HG03342 (cell line): ENCODE results near the gene EXD1.
A peak's percentile ranks its signal among the peaks of the same experiment; 100 is the strongest.

Experiments
- ATAC-seq: cut with Tn5 transposase; IDR thresholded peaks from one replicate; pipeline ENCODE4 v1.9.1; 2021; ENCODE audit warnings: mild to moderate bottlenecking, moderate library complexity; ENCODE audit not compliant: unreplicated experiment

EXD1 gene

GRCh38 chr15:41231422-41232226, 1.1 kb upstream of the EXD1 start:
- ATAC-seq = peak; percentile 34

- no peak for ATAC-seq
These were observed 260 bp downstream of the EXD1 start for GRCh38 chr15:41230345-41230649.

GRCh38 chr15:41219381-41219780, 11.2 kb downstream of the EXD1 start:
- no peak for ATAC-seq

- ATAC-seq = no peak
These were observed 11.7 kb downstream of the EXD1 start for GRCh38 chr15:41218851-41219250.

GRCh38 chr15:41215708-41216107, 14.8 kb downstream of the EXD1 start:
- ATAC-seq = no peak

- no peak for ATAC-seq
These were observed 22.7 kb downstream of the EXD1 start for GRCh38 chr15:41207687-41208448.

GRCh38 chr15:41205315-41205714, 25.2 kb downstream of the EXD1 start:
- ATAC-seq = no peak

- no peak for ATAC-seq
These were observed 27.2 kb downstream of the EXD1 start for GRCh38 chr15:41203395-41203794.

- no peak for ATAC-seq
These were observed 31.1 kb downstream of the EXD1 start for GRCh38 chr15:41199470-41199869.

- no peak for ATAC-seq
These were observed 36.1 kb downstream of the EXD1 start for GRCh38 chr15:41194444-41194843.

- no peak for ATAC-seq
These were observed 47.0 kb downstream of the EXD1 start for GRCh38 chr15:41183581-41183980.

GRCh38 chr15:41182266-41182665, 48.3 kb downstream of the EXD1 start:
- no peak for ATAC-seq

- no peak for ATAC-seq
These were observed 50.3 kb downstream of the EXD1 start for GRCh38 chr15:41180206-41180789.

- no peak for ATAC-seq
These were observed 60.8 kb downstream of the EXD1 start for GRCh38 chr15:41169781-41170180.

- ATAC-seq = no peak
These were observed 61.5 kb downstream of the EXD1 start for GRCh38 chr15:41169086-41169485.

- ATAC-seq = no peak
These were observed 68.8 kb downstream of the EXD1 start for GRCh38 chr15:41161736-41162135.

- ATAC-seq = no peak
These were observed 69.2 kb downstream of the EXD1 start for GRCh38 chr15:41161336-41161735.

GRCh38 chr15:41160639-41161315, 69.8 kb downstream of the EXD1 start:
- no peak for ATAC-seq

- no peak for ATAC-seq
These were observed 76.1 kb downstream of the EXD1 start for GRCh38 chr15:41154412-41154811.

- no peak for ATAC-seq
These were observed 76.8 kb downstream of the EXD1 start for GRCh38 chr15:41153733-41154132.

GRCh38 chr15:41151451-41152005, 79.0 kb downstream of the EXD1 start:
- no peak for ATAC-seq
